Keratinocyte (primary cell): ENCODE results near the gene GAD1.

Experiments used
- CTCF ChIP-seq, 3 experiments: IDR thresholded peaks in 1 of 3; conservative IDR thresholded peaks in 1 of 3; optimal IDR thresholded peaks in 1 of 3; 2 replicates in 2 of 3; 3 replicates in 1 of 3; pipeline versions ENCODE3 to v1.5.1; 2011; ENCODE audit warnings: low read length in 3 of 3, mild to moderate bottlenecking in 3 of 3, moderate library complexity in 2 of 3, control low read depth in 1 of 3, inconsistent platforms in 1 of 3; ENCODE audit not compliant: insufficient read depth in 2 of 3; ENCODE audit errors: extremely low read depth in 1 of 3
- EZH2 ChIP-seq: IDR thresholded peaks from one replicate; pipeline ENCODE4 v1.6.1; 2012; ENCODE audit warnings: inconsistent platforms, mild to moderate bottlenecking, low read length, moderate library complexity

GRCh38 chr2:170831115-170831514 lies 14.4 kb downstream of the GAD1 start:
- no peak for TF ChIP-seq EZH2
- no peak for TF ChIP-seq CTCF (optimal IDR thresholded peaks at IDR 0.05 in 1 of 3, IDR thresholded peaks at IDR 0.05 in 1 of 3, conservative IDR thresholded peaks at IDR 0.05 in 1 of 3; ENCODE audit: extremely low read depth in 1 of 3, insufficient read depth in 2 of 3, low read length in 3 of 3)
